ENCODE results near the gene TCP1.
"Not testable (repeated sequence)": the region's sequence is repeated elsewhere in the genome, so short reads cannot be mapped to it uniquely, and the experiment has no call there.

Gene TCP1

GRCh38 chr6:159732550-159732949, 56.9 kb downstream of the TCP1 start:
- not testable (repeated sequence) for DNase-seq

- DNase-seq, result no peak
These were observed 59.1 kb downstream of the TCP1 start for GRCh38 chr6:159730332-159730676.

- DNase-seq, result no peak
These were observed 59.6 kb downstream of the TCP1 start for GRCh38 chr6:159729598-159730331.

GRCh38 chr6:159728531-159728964, 60.9 kb downstream of the TCP1 start:
- DNase-seq, result no peak

Measured in NCI-H146 (cell line).